Mucosa of rectum (tissue), 2 donors: Measurements from ENCODE around the gene TNIK.

ENCODE experiments used
- H3K27ac ChIP-seq, 2 donors: one replicate each; pipeline ENCODE4 v1.7.0; 2013; ENCODE audit warnings: inconsistent platforms in 2 of 2, low read depth in 2 of 2, low read length in 2 of 2
- H3K27me3 ChIP-seq, 2 donors: one replicate each; pipeline ENCODE4 v1.7.0; 2013; ENCODE audit warnings: low read length in 2 of 2; ENCODE audit not compliant: control insufficient read depth in 2 of 2, insufficient read depth in 2 of 2
- H3K36me3 ChIP-seq, 2 donors: one replicate each; pipeline ENCODE4 v1.7.0; 2013; ENCODE audit warnings: low read length in 2 of 2; ENCODE audit not compliant: control insufficient read depth in 2 of 2, insufficient read depth in 2 of 2
- H3K4me1 ChIP-seq, 2 donors: one replicate each; pipeline ENCODE4 v1.7.0; 2013; ENCODE audit warnings: low read length in 2 of 2, mild to moderate bottlenecking in 1 of 2; ENCODE audit not compliant: control insufficient read depth in 2 of 2, insufficient read depth in 2 of 2
- H3K4me3 ChIP-seq, 2 donors: one replicate each; pipeline ENCODE4 v1.7.0; 2013; ENCODE audit warnings: low read length in 2 of 2
- H3K9ac ChIP-seq, 2 donors: one replicate each; pipeline ENCODE4 v1.7.0; 2013; ENCODE audit warnings: low read length in 2 of 2, low read depth in 1 of 2, mild to moderate bottlenecking in 1 of 2
- H3K9me3 ChIP-seq, 2 donors: one replicate each; pipeline ENCODE4 v1.7.0; 2013; ENCODE audit warnings: low read length in 2 of 2; ENCODE audit not compliant: control insufficient read depth in 2 of 2
- donor health status: healthy.
- donor health status: Normal muscosa, but diverticular disease.

Gene TNIK

DNA sequence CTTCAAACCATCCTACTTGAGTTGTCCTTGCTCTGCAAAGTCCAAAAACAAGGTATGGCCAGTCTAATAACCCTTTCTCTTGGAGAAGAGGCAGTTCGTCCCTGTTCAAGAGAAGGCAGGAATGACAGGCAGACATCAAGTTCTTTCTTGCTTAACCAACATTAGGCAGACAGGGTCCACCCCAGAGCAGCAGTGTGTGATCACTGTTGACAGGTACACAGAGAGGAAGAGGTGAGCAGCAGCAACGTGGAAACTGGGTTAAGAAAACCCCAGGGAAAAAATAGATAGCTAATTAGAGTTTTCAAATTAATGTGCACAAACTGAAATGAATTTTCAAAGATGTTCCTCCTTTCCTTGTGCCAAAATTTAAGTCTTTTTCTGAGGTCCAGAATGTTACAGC lies 48.2 kb downstream of the TNIK start:
- no peak overlapping the region for H3K4me3 ChIP-seq
- no peak overlapping the region for H3K9ac ChIP-seq
- H3K9me3 ChIP-seq: no peaks in the 10 kb centered on the region

DNA sequence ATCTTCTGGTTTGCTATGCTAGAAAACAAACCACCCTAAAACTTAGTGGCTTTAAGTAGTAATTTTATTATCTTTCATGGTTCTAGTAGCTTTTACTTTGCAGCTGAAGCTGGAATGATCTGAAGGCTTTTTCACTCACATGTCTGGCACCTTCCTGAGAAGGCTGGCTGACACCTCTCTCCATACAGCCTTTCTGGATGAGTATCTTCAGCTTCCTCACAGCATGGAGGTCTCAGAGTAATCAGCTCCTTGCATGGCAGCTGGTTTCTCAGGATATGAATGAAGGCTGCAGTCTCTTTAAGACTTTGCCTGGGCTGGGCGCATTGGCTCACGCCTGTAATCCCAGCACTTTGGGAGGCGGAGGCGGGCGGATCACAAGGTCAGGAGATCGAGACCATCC lies 50.0 kb downstream of the TNIK start:
- no peak overlapping the region for H3K27ac ChIP-seq
- H3K9me3 ChIP-seq: no peaks in the 10 kb centered on the region
- no peak overlapping the region for H3K4me3 ChIP-seq
- H3K27me3 ChIP-seq: no peaks in the 10 kb centered on the region
- no peaks in the 10 kb centered on the region for H3K4me1 ChIP-seq
- no peaks in the 10 kb centered on the region for H3K36me3 ChIP-seq
- no peak overlapping the region for H3K9ac ChIP-seq

More for the DNA sequence above, 48.2 kb downstream of the TNIK start:
- H3K4me1 ChIP-seq: no peaks in the 10 kb centered on the region
- H3K27ac ChIP-seq: no peak overlapping the region
- H3K27me3 ChIP-seq: no peaks in the 10 kb centered on the region
- no peaks in the 10 kb centered on the region for H3K36me3 ChIP-seq

DNA sequence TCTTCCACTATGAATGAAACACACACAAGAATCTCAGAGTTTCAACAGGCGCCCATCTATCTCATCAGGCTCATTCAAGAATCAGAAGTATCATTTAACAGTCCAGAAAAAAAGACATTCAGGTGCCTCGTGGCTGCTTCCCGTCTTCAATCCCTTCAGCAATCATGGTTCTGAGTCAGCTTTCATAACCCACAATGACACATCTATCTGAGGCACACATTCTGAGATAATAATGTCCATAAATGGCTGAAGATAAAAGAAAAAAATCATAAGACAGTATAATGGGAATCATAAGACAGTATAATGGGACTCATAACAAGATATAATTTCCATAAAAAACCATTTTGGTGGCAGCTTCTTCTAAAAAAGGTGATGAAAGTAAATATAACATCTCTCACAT lies 52.4 kb downstream of the TNIK start:
- H3K36me3 ChIP-seq: no peaks in the 10 kb centered on the region
- no peaks in the 10 kb centered on the region for H3K27me3 ChIP-seq
- no peak overlapping the region for H3K4me3 ChIP-seq
- H3K27ac ChIP-seq: no peak overlapping the region
- H3K4me1 ChIP-seq: peaks cover 0 to 4% of the 10 kb centered on the region in 2 donors
- no peaks in the 10 kb centered on the region for H3K9me3 ChIP-seq
- no peak overlapping the region for H3K9ac ChIP-seq

GRCh38 chr3:171404376-171404967 lies 55.7 kb downstream of the TNIK start:
- Histone ChIP-seq H3K9me3 (no peaks in the 10 kb centered on the region), H3K27ac (no peak overlapping the region), H3K4me1 (peaks cover 0 to 4% of the 10 kb centered on the region in 2 donors), H3K9ac (no peak overlapping the region), H3K27me3 (no peaks in the 10 kb centered on the region), H3K36me3 (no peaks in the 10 kb centered on the region), H3K4me3 (no peak overlapping the region)

GRCh38 chr3:171402281-171402680 lies 57.9 kb downstream of the TNIK start:
- Histone ChIP-seq H3K9ac (no peak overlapping the region), H3K4me3 (no peak overlapping the region), H3K4me1 (peaks cover 0 to 4% of the 10 kb centered on the region in 2 donors), H3K36me3 (no peaks in the 10 kb centered on the region), H3K27ac (no peak overlapping the region), H3K27me3 (no peaks in the 10 kb centered on the region), H3K9me3 (no peaks in the 10 kb centered on the region)

DNA sequence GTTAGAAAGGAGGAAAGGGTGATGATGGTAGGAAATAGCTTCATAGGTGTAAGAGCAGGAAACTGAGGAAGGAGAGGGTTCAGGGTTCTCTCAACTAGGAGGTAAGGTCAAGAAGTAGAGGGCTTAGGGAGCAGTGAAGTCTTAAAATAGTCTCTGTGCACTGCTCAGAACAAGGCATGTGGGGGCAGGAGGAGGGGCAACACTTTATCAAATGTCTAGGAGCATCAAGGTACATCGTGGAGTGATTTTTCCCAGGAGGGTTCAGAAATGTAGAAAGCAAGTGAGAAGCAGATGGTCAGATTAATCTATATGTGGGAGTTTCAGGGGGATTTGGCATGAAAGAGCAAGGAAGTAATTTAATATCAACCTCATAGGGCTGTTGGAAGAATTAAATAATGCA lies 58.8 kb downstream of the TNIK start:
- Histone ChIP-seq H3K27ac (no peak overlapping the region), H3K9ac (no peak overlapping the region), H3K4me3 (no peak overlapping the region), H3K27me3 (no peaks in the 10 kb centered on the region), H3K9me3 (no peaks in the 10 kb centered on the region), H3K36me3 (no peaks in the 10 kb centered on the region), H3K4me1 (peaks cover 0 to 4% of the 10 kb centered on the region in 2 donors)

DNA sequence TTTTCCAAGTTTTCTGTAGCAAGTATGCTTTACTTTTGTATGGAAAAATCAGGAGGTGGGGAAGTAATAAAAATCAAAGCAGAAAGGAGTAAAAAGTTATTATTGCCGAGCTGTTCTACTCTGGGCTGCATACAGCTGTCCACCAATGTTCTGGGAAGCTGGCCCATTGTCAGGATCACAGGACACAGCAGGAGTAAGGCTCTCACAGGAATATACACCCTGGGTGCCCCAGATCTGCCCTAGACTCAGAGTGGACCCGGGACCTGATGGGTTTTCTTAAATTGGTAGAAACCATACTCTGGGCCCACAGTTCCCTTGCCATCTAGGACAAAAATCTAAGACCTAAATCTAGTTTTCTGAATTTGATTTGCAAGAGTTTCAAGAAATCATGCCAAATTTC lies 60.4 kb downstream of the TNIK start:
- Histone ChIP-seq H3K4me1 (peaks cover 0 to 4% of the 10 kb centered on the region in 2 donors), H3K9me3 (no peaks in the 10 kb centered on the region), H3K9ac (no peak overlapping the region), H3K27ac (no peak overlapping the region), H3K27me3 (no peaks in the 10 kb centered on the region), H3K4me3 (no peak overlapping the region), H3K36me3 (no peaks in the 10 kb centered on the region)

GRCh38 chr3:171398343-171398742 lies 61.9 kb downstream of the TNIK start:
- Histone ChIP-seq H3K27me3 (no peaks in the 10 kb centered on the region), H3K9ac (no peak overlapping the region), H3K4me3 (no peak overlapping the region), H3K36me3 (no peaks in the 10 kb centered on the region), H3K9me3 (no peaks in the 10 kb centered on the region), H3K4me1 (no peaks in the 10 kb centered on the region), H3K27ac (no peak overlapping the region)

DNA sequence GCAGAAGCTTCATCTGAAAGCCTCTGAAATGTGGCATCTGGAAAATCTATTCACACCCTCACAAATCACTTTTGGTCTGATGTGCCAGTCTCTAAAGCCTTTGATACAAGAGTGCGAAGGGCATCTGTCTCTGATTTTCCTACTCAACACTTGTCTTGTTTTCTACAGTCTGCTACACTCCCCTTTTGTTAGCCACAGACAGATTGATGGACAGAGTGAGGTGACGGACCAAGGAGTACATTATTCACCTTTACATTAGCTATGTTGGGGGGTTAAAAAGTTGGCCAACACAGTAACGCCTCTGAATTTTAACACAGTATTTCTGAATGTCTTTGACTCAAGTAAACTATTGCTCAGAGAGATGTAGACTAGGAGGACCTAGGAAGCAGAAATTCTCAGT lies 63.1 kb downstream of the TNIK start:
- H3K4me1 ChIP-seq: no peaks in the 10 kb centered on the region
- H3K9ac ChIP-seq: no peak overlapping the region
- no peaks in the 10 kb centered on the region for H3K27me3 ChIP-seq
- no peak overlapping the region for H3K4me3 ChIP-seq
- H3K9me3 ChIP-seq: no peaks in the 10 kb centered on the region
- H3K36me3 ChIP-seq: no peaks in the 10 kb centered on the region
- no peak overlapping the region for H3K27ac ChIP-seq

- Histone ChIP-seq H3K4me1 (no peaks in the 10 kb centered on the region), H3K27ac (no peak overlapping the region), H3K27me3 (no peaks in the 10 kb centered on the region), H3K9ac (no peak overlapping the region), H3K36me3 (no peaks in the 10 kb centered on the region), H3K4me3 (no peak overlapping the region), H3K9me3 (no peaks in the 10 kb centered on the region)
Observed at GRCh38 chr3:171396048-171396447, 64.2 kb downstream of the TNIK start.
